Astrocyte (in vitro differentiated cells and primary cell): ENCODE data around the gene ARHGEF37. TPM values are rescaled to one million over a fixed set of nuclear protein-coding genes. Genes with fewer than 3 reads are reported as not detected.

Source experiments
- DNase-seq: peaks from one replicate; pipeline ENCODE4 v3.0.0-alpha.2; 2010; ENCODE audit warnings: low read depth
- FAIRE-seq: peaks from 2 replicates; lab custom pipeline; 2011; peaks lifted over from hg19 to GRCh38; lab: Jason Lieb, UNC
- H2AFZ ChIP-seq: 2 replicates; pipeline ENCODE4 v1.6.0; 2012; ENCODE audit warnings: low read depth, low read length, inconsistent platforms
- H3K27ac ChIP-seq: 2 replicates; pipeline ENCODE4 v1.5.1; 2011; ENCODE audit warnings: low read depth, low read length, inconsistent platforms
- H3K27me3 ChIP-seq: 2 replicates; pipeline ENCODE4 v1.6.0; 2011; ENCODE audit warnings: low read length, inconsistent platforms; ENCODE audit not compliant: insufficient read depth
- H3K36me3 ChIP-seq: 2 replicates; pipeline ENCODE4 v1.5.1; 2011; ENCODE audit warnings: low read length, inconsistent platforms; ENCODE audit not compliant: insufficient read depth
- H3K4me1 ChIP-seq: 2 replicates; pipeline ENCODE4 v1.5.1; 2011; ENCODE audit warnings: low read length, inconsistent platforms; ENCODE audit not compliant: insufficient read depth
- H3K4me2 ChIP-seq: 2 replicates; pipeline ENCODE4 v1.6.0; 2012; ENCODE audit warnings: low read length, inconsistent platforms
- H3K4me3 ChIP-seq: 2 replicates; pipeline ENCODE4 v1.5.1; 2011; ENCODE audit warnings: low read depth, mild to moderate bottlenecking, low read length, inconsistent platforms; ENCODE audit not compliant: insufficient read depth
- H3K79me2 ChIP-seq: 2 replicates; pipeline ENCODE4 v1.6.0; 2012; ENCODE audit warnings: mild to moderate bottlenecking, low read length, inconsistent platforms; ENCODE audit not compliant: insufficient read depth
- H3K9ac ChIP-seq: 2 replicates; pipeline ENCODE4 v1.6.0; 2012; ENCODE audit warnings: mild to moderate bottlenecking, low read length, inconsistent platforms
- H3K9me3 ChIP-seq: 2 replicates; pipeline ENCODE4 v1.5.1; 2012; ENCODE audit warnings: low read depth, mild to moderate bottlenecking, low read length, inconsistent platforms; ENCODE audit not compliant: insufficient read depth
- H4K20me1 ChIP-seq: 2 replicates; pipeline ENCODE4 v1.6.0; 2012; ENCODE audit warnings: low read length, inconsistent platforms; ENCODE audit not compliant: insufficient read depth
- H3K27ac Mint-ChIP-seq: one replicate; pipeline ENCODE4 v1.8.0; 2021; ENCODE audit warnings: mild to moderate bottlenecking, mixed read lengths; ENCODE audit not compliant: unreplicated experiment
- H3K27me3 Mint-ChIP-seq: one replicate; pipeline ENCODE4 v1.8.0; 2021; ENCODE audit warnings: low read depth, mixed read lengths; ENCODE audit not compliant: unreplicated experiment
- H3K36me3 Mint-ChIP-seq: one replicate; pipeline ENCODE4 v1.8.0; 2021; ENCODE audit warnings: low read depth, mixed read lengths; ENCODE audit not compliant: unreplicated experiment
- H3K4me1 Mint-ChIP-seq: one replicate; pipeline ENCODE4 v1.8.0; 2021; ENCODE audit warnings: low read depth, mixed read lengths; ENCODE audit not compliant: unreplicated experiment
- H3K4me3 Mint-ChIP-seq: one replicate; pipeline ENCODE4 v1.8.0; 2021; ENCODE audit warnings: mild to moderate bottlenecking, moderate library complexity, mixed read lengths; ENCODE audit not compliant: unreplicated experiment
- H3K9me3 Mint-ChIP-seq: one replicate; pipeline ENCODE4 v1.8.0; 2021; ENCODE audit warnings: mild to moderate bottlenecking, mixed read lengths; ENCODE audit not compliant: unreplicated experiment
- EZH2 ChIP-seq: IDR thresholded peaks from 2 replicates; pipeline ENCODE4 v1.6.1; 2012; ENCODE audit warnings: mild to moderate bottlenecking, low read length, inconsistent platforms; ENCODE audit not compliant: insufficient read depth
- total RNA-seq: library from RNA; stranded (reverse); gene quantifications from 2 replicates; pipeline ENCODE4 v1.2.1, GENCODE V29; 2021
- TF ChIP-seq, protein P1 (sequence below): IDR thresholded peaks from 2 replicates; pipeline ENCODE4 v1.5.1; 2011; ENCODE audit warnings: low read depth, mild to moderate bottlenecking, inconsistent platforms, low read length, moderate library complexity; ENCODE audit not compliant: insufficient read depth

The ARHGEF37 gene
- total RNA-seq, 1 donor from 2014 or later: 2.3 TPM

DNA sequence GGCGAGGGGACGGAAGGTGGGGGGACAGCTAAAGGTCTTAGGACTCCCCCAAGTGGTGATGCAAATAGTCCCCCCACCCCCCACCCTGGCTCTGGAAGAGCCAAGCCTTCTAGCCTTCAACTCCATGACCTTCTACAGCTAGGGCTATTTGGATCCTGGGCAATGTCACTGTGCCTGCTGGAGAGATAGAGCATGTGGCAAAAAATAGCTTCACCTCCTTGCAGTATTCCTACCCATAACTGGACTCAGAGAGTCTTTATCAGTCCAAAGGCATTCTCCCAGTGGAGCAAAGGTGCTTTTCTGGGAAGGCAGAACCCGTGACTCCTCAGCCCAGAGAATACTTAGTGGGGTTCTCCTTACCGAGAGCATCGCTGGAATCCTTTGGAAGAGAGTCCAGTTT, 100.0 kb downstream of the ARHGEF37 start:
- H2AFZ ChIP-seq: no peak overlapping the region
- H3K4me2 ChIP-seq: no peak overlapping the region
- H3K27me3 ChIP-seq: peaks cover 40% of the 10 kb centered on the region
- TF ChIP-seq EZH2: no peak
- TF ChIP-seq, protein P1, sequence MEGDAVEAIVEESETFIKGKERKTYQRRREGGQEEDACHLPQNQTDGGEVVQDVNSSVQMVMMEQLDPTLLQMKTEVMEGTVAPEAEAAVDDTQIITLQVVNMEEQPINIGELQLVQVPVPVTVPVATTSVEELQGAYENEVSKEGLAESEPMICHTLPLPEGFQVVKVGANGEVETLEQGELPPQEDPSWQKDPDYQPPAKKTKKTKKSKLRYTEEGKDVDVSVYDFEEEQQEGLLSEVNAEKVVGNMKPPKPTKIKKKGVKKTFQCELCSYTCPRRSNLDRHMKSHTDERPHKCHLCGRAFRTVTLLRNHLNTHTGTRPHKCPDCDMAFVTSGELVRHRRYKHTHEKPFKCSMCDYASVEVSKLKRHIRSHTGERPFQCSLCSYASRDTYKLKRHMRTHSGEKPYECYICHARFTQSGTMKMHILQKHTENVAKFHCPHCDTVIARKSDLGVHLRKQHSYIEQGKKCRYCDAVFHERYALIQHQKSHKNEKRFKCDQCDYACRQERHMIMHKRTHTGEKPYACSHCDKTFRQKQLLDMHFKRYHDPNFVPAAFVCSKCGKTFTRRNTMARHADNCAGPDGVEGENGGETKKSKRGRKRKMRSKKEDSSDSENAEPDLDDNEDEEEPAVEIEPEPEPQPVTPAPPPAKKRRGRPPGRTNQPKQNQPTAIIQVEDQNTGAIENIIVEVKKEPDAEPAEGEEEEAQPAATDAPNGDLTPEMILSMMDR: no peak
- Mint-ChIP-seq H3K27ac (no peak overlapping the region), H3K4me3 (no peak overlapping the region), H3K9me3 (peaks cover 3% of the 10 kb centered on the region), H3K4me1 (no peaks in the 10 kb centered on the region), H3K27me3 (peaks cover 36% of the 10 kb centered on the region), H3K36me3 (no peaks in the 10 kb centered on the region)
- H3K9ac ChIP-seq: no peak overlapping the region
- DNase-seq: no peak
- no peaks in the 10 kb centered on the region for H3K9me3 ChIP-seq
- no peaks in the 10 kb centered on the region for H3K4me1 ChIP-seq
- H3K79me2 ChIP-seq: no peaks in the 10 kb centered on the region
- H3K27ac ChIP-seq: no peak overlapping the region
- no peaks in the 10 kb centered on the region for H4K20me1 ChIP-seq
- no peak overlapping the region for H3K4me3 ChIP-seq
- FAIRE-seq: no peak
- H3K36me3 ChIP-seq: no peaks in the 10 kb centered on the region

- Histone ChIP-seq H2AFZ (no peak overlapping the region), H3K9ac (no peak overlapping the region), H3K4me1 (no peaks in the 10 kb centered on the region), H3K36me3 (no peaks in the 10 kb centered on the region), H3K27ac (no peak overlapping the region), H3K9me3 (no peaks in the 10 kb centered on the region), H3K79me2 (no peaks in the 10 kb centered on the region), H3K27me3 (peaks cover 45% of the 10 kb centered on the region), H3K4me3 (no peak overlapping the region), H3K4me2 (no peak overlapping the region), H4K20me1 (no peaks in the 10 kb centered on the region)
- no peak for DNase-seq
- no peak for TF ChIP-seq EZH2
- H3K4me1 Mint-ChIP-seq: no peaks in the 10 kb centered on the region
- H3K4me3 Mint-ChIP-seq: no peak overlapping the region
- no peaks in the 10 kb centered on the region for H3K36me3 Mint-ChIP-seq
- H3K27me3 Mint-ChIP-seq: peaks cover 35% of the 10 kb centered on the region
- H3K27ac Mint-ChIP-seq: no peak overlapping the region
- H3K9me3 Mint-ChIP-seq: peaks cover 3% of the 10 kb centered on the region
- FAIRE-seq: no peak
These were observed 100.6 kb downstream of the ARHGEF37 start for GRCh38 chr5:149681922-149682321.

DNA sequence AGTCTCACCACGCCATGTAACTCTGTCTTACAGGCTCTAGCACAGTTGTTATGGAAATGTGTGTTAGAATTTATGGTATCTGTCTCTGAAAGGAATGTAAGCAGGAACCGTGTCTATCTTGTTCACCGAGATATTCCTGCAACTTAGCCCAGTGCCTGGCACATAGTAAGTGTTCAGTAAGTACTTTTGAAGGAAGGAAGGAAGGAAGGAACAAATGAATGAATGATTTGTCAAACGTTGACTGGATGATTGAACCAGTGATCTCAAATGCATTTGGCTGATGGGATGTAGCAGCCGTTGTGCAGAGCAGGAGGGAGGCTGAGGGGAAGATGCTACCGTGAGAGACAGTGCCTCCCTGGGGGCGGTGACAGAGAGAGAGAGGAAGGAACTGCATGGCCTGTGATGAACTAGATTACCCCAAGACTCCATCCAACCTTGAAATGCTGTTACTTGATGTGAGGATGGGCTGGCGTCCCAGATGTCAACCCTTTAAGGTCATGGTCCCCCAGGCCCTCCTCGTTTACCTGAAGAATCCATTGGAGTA, 101.3 kb downstream of the ARHGEF37 start:
- Histone ChIP-seq H3K4me2 (no peak overlapping the region), H3K9me3 (no peaks in the 10 kb centered on the region), H3K9ac (no peak overlapping the region), H3K27ac (no peak overlapping the region), H4K20me1 (no peaks in the 10 kb centered on the region), H3K79me2 (no peaks in the 10 kb centered on the region), H2AFZ (no peak overlapping the region), H3K36me3 (no peaks in the 10 kb centered on the region), H3K4me3 (no peak overlapping the region), H3K4me1 (no peaks in the 10 kb centered on the region), H3K27me3 (peaks cover 48% of the 10 kb centered on the region)
- no peaks in the 10 kb centered on the region for H3K4me1 Mint-ChIP-seq
- DNase-seq (no peak), FAIRE-seq (no peak)
- no peaks in the 10 kb centered on the region for H3K36me3 Mint-ChIP-seq
- no peak overlapping the region for H3K27ac Mint-ChIP-seq
- TF ChIP-seq, protein P1: no peak
- TF ChIP-seq EZH2: no peak
- H3K27me3 Mint-ChIP-seq: peaks cover 35% of the 10 kb centered on the region
- no peak overlapping the region for H3K4me3 Mint-ChIP-seq
- H3K9me3 Mint-ChIP-seq: peaks cover 3% of the 10 kb centered on the region
